Measurements from ENCODE around the gene VTI1A. TPM values are rescaled to one million over a fixed set of nuclear protein-coding genes. Genes with fewer than 3 reads are reported as not detected.

Gene VTI1A
- total RNA-seq, 4 donors from 2014 or later: 27.0 to 61.3 (median 49.8) TPM

DNA sequence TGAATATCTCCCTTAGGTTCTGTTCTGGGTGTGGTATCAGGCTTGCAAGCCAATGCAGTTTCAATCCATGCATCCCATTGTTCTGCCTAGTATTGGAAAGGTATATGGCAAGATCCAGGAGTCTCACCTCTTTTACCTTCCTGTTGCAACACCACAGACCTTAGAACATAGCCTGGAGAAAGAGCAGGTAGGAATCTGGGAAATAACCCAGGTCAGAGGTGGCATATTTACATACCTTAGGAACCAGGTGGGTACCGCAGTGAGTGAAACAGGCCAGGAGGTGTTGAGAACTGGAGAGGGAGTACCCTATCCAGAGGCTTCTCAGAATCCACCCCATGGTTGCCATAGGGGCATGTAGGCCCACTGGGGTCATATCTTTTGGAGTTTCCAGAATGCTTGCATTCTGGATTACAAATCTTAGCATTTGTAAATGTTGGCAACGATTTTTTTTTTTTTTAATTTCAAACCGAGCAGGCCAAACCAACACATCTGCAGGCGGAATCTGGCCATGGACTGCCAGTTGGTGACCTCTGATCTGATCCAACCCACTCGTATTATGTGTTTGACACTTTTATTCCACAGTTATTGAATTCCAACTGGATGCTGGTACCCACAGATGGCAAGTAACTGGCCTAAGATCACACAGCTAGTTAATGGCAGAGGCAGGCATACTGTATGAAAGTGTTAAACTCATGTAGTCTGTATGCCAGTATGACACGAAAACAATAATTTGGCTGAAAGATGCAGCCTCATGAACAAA is 322.8 kb downstream of the VTI1A start:
- 84 to 85% methylated on average over 6 of the region's 6 CpGs for WGBS, 2 donors
- no peaks in the 10 kb centered on the region for H3K9me3 ChIP-seq
- no peak overlapping the region for H3K4me3 ChIP-seq
- H3K27ac ChIP-seq: no peak overlapping the region
- no peaks in the 10 kb centered on the region for H3K27me3 ChIP-seq
- TF ChIP-seq POLR2A (IDR thresholded peaks at IDR 0.05): no peak
- TF ChIP-seq, protein P1, sequence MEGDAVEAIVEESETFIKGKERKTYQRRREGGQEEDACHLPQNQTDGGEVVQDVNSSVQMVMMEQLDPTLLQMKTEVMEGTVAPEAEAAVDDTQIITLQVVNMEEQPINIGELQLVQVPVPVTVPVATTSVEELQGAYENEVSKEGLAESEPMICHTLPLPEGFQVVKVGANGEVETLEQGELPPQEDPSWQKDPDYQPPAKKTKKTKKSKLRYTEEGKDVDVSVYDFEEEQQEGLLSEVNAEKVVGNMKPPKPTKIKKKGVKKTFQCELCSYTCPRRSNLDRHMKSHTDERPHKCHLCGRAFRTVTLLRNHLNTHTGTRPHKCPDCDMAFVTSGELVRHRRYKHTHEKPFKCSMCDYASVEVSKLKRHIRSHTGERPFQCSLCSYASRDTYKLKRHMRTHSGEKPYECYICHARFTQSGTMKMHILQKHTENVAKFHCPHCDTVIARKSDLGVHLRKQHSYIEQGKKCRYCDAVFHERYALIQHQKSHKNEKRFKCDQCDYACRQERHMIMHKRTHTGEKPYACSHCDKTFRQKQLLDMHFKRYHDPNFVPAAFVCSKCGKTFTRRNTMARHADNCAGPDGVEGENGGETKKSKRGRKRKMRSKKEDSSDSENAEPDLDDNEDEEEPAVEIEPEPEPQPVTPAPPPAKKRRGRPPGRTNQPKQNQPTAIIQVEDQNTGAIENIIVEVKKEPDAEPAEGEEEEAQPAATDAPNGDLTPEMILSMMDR (IDR thresholded peaks at IDR 0.05): no peak
- DNase-seq: no peak
- H3K4me1 ChIP-seq: peaks cover 0 to 5% (median 0%) of the 10 kb centered on the region in 3 donors
- intact Hi-C loops (cut with DNase I): no loop called here
- no peaks in the 10 kb centered on the region for H3K36me3 ChIP-seq

DNA sequence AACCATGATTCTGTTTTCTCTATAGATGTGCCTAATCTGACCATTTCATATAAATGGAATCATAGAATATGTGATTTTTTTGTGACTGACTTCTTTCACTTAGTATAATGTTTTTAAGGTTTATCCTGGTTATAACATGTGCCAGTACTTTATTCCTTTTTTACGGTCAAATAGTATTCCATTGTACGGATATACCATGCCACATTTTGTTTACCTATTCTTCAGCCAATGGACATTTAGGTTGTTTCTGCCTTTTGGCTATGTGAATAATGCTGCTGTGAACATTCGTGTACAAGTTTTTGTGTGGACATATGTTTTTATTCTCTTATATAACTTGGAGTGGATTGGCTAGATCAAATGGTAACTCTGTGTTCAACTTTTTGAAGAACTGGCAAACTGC is 324.7 kb downstream of the VTI1A start:
- intact Hi-C loops (cut with DNase I): no loop called here
- Histone ChIP-seq H3K36me3 (no peaks in the 10 kb centered on the region), H3K27me3 (no peaks in the 10 kb centered on the region), H3K9me3 (no peaks in the 10 kb centered on the region), H3K4me3 (no peak overlapping the region), H3K4me1 (peaks cover 0 to 6% (median 0%) of the 10 kb centered on the region in 3 donors), H3K27ac (no peak overlapping the region)
- DNase-seq: no peak
- no peak for TF ChIP-seq POLR2A (IDR thresholded peaks at IDR 0.05)
- TF ChIP-seq, protein P1 (IDR thresholded peaks at IDR 0.05): no peak
- 69 to 72% methylated on average over 3 of the region's 3 CpGs for WGBS, 2 donors

DNA sequence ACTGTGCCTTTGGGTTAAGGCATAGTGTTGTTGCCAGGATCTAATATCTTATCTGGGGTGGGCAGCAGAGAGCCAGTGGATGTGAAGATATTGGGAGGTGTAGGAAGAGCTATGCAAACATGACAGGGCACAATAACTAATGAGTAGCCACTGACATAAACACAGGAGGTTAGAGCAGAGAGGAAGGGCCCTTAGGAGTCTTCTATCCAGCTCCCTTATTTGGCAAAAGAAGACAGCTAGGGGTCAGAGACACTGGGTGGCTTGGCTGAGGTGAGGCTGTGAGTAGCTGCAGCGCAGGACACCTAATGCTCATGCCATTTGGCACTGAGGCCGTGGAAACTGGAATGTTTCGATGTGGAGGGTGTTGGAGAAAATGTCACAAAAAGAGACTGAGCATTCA is 326.8 kb downstream of the VTI1A start:
- Histone ChIP-seq H3K36me3 (no peaks in the 10 kb centered on the region), H3K4me3 (no peak overlapping the region), H3K4me1 (peaks cover 0 to 6% (median 0%) of the 10 kb centered on the region in 3 donors), H3K27me3 (no peaks in the 10 kb centered on the region), H3K9me3 (no peaks in the 10 kb centered on the region), H3K27ac (no peak overlapping the region)
- TF ChIP-seq POLR2A (IDR thresholded peaks at IDR 0.05): no peak
- TF ChIP-seq, protein P1 (IDR thresholded peaks at IDR 0.05): no peak
- DNase-seq: no peak
- 89 to 100% methylated on average over 3 of the region's 3 CpGs for WGBS, 2 donors
- intact Hi-C loops (cut with DNase I): no loop called here

DNA sequence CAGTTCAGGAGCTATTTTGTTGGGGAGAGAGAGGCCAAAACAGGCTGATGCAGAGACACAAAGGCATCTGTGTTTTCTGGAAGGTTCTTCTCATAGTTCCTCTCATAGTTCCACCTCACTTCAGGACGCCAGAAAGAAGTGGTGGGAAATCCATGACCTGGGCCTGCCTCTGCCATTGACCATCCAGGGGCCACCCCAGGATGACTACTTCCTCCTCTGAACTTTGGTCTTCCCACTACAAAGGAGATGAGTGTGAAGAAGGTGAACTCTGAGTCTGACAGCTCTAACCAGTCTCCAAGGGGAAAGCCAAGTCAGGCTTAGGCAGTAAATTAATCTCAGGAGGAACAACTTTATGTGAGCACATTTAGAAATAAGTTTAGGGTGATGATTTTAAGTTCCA is 327.2 kb downstream of the VTI1A start:
- WGBS, 2 donors: 78 to 100% methylated on average over 1 of the region's 1 CpG
- Histone ChIP-seq H3K27me3 (no peaks in the 10 kb centered on the region), H3K27ac (no peak overlapping the region), H3K36me3 (no peaks in the 10 kb centered on the region), H3K9me3 (no peaks in the 10 kb centered on the region), H3K4me1 (peaks cover 0 to 6% (median 0%) of the 10 kb centered on the region in 3 donors), H3K4me3 (no peak overlapping the region)
- intact Hi-C loops (cut with DNase I): no loop called here
- no peak for DNase-seq
- no peak for TF ChIP-seq POLR2A (IDR thresholded peaks at IDR 0.05)
- TF ChIP-seq, protein P1 (IDR thresholded peaks at IDR 0.05): no peak

DNA sequence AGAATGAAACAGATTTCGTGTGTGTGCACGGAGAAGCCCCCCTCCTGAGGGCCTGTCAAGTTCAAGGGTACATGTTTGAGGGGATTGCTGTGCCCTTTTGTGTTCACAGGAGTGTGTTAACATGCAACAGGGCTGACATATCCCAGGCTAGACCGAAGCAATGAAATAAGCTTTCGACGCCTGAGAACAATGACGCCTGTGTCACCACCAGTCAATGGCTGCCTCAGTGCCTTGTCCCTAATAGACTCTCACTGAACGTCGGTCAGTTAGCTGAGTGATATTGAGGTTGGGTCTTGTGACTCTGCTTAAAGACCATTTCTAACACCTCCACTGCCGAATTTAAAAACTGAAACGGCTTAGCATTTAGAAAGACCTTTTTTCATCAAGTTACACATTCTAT is 327.8 kb downstream of the VTI1A start:
- no peaks in the 10 kb centered on the region for H3K9me3 ChIP-seq
- no peaks in the 10 kb centered on the region for H3K36me3 ChIP-seq
- no peak for DNase-seq
- TF ChIP-seq, protein P1 (IDR thresholded peaks at IDR 0.05): no peak
- TF ChIP-seq POLR2A (IDR thresholded peaks at IDR 0.05): no peak
- H3K27me3 ChIP-seq: no peaks in the 10 kb centered on the region
- intact Hi-C loops (cut with DNase I): no loop called here
- 92 to 95% methylated on average over 10 of the region's 10 CpGs for WGBS, 2 donors
- no peak overlapping the region for H3K27ac ChIP-seq
- peaks cover 0 to 6% (median 0%) of the 10 kb centered on the region in 3 donors for H3K4me1 ChIP-seq
- no peak overlapping the region for H3K4me3 ChIP-seq

Measured in esophagus squamous epithelium (tissue), 5 donors.